Stimulated activated CD4-positive, alpha-beta T cell treated with anti-CD3 and anti-CD28 coated beads, Interleukin-2, amount 100 ng/mL, for 4 hours (primary cell): ENCODE data around the gene RBFOX1.

ENCODE experiments used
- DNase-seq: peaks from one replicate; pipeline ENCODE4 v3.0.0-alpha.2; 2020; ENCODE audit warnings: low read depth

RBFOX1 gene

GRCh38 chr16:7373776-7374175 lies 41.1 kb downstream of the RBFOX1 start:
- DNase-seq = no peak

- no peak for DNase-seq
Measured at GRCh38 chr16:7374614-7375174, 42.0 kb downstream of the RBFOX1 start.

- DNase-seq = no peak
Measured at GRCh38 chr16:7376227-7376626, 43.6 kb downstream of the RBFOX1 start.

GRCh38 chr16:7377231-7377630 lies 44.6 kb downstream of the RBFOX1 start:
- DNase-seq = no peak

- no peak for DNase-seq
Measured at GRCh38 chr16:7378024-7378695, 45.5 kb downstream of the RBFOX1 start.

GRCh38 chr16:7380441-7380840 lies 47.8 kb downstream of the RBFOX1 start:
- DNase-seq = no peak

- no peak for DNase-seq
Measured at GRCh38 chr16:7380911-7381310, 48.3 kb downstream of the RBFOX1 start.

- no peak for DNase-seq
Measured at GRCh38 chr16:7381671-7382070, 49.0 kb downstream of the RBFOX1 start.

GRCh38 chr16:7382521-7382920 lies 49.9 kb downstream of the RBFOX1 start:
- DNase-seq = no peak

GRCh38 chr16:7390974-7391373 lies 58.3 kb downstream of the RBFOX1 start:
- DNase-seq = no peak

GRCh38 chr16:7391694-7392093 lies 59.0 kb downstream of the RBFOX1 start:
- no peak for DNase-seq

- DNase-seq = no peak
Measured at GRCh38 chr16:7392206-7392605, 59.6 kb downstream of the RBFOX1 start.

- no peak for DNase-seq
Measured at GRCh38 chr16:7393680-7394079, 61.0 kb downstream of the RBFOX1 start.

- no peak for DNase-seq
Measured at GRCh38 chr16:7394720-7395336, 62.2 kb downstream of the RBFOX1 start.

GRCh38 chr16:7397901-7398300 lies 65.3 kb downstream of the RBFOX1 start:
- no peak for DNase-seq

- DNase-seq = no peak
Measured at GRCh38 chr16:7398536-7398935, 65.9 kb downstream of the RBFOX1 start.

GRCh38 chr16:7399296-7399695 lies 66.7 kb downstream of the RBFOX1 start:
- no peak for DNase-seq

- no peak for DNase-seq
Measured at GRCh38 chr16:7400117-7400890, 67.7 kb downstream of the RBFOX1 start.

GRCh38 chr16:7404217-7404616 lies 71.6 kb downstream of the RBFOX1 start:
- no peak for DNase-seq

- DNase-seq = no peak
Measured at GRCh38 chr16:7405166-7405565, 72.5 kb downstream of the RBFOX1 start.

- no peak for DNase-seq
Measured at GRCh38 chr16:7408700-7409365, 76.2 kb downstream of the RBFOX1 start.

GRCh38 chr16:7419441-7419840 lies 86.8 kb downstream of the RBFOX1 start:
- no peak for DNase-seq
